Tibial nerve (tissue), 3 donors: ENCODE measurements around the gene SYNGR3.
A peak's percentile ranks its signal among the peaks of the same experiment; 100 is the strongest.

Experiments used
- CTCF ChIP-seq, 5 experiments: fragments of 200-600 bp in 3 of 5; fragments of 450-650 bp in 2 of 5; sonication (generic) in 3 of 5; IDR thresholded peaks; one replicate each; pipeline ENCODE4 v1.5.1; 2016 to 2019; ENCODE audit warnings: antibody characterized with exemption in 5 of 5, mild to moderate bottlenecking in 3 of 5, moderate library complexity in 2 of 5
- POLR2A ChIP-seq, 2 donors: fragments of 450-650 bp; IDR thresholded peaks; one replicate each; pipeline ENCODE4 v1.6.1; 2017; ENCODE audit warnings: antibody characterized with exemption in 2 of 2, mild to moderate bottlenecking in 2 of 2, moderate library complexity in 2 of 2

GRCh38 chr16:2032285-2033056 lies 42.7 kb downstream of the SYNGR3 start:
- TF ChIP-seq CTCF (IDR thresholded peaks at IDR 0.05) (no peak), POLR2A (IDR thresholded peaks at IDR 0.05) (peak in 1 of 2 donors; percentile 20)
